H1 (cell line): ENCODE measurements around the gene MARVELD2. TPM values are rescaled to one million over a fixed set of nuclear protein-coding genes. Genes with fewer than 3 reads are reported as not detected.
A peak's percentile ranks its signal among the peaks of the same experiment; 100 is the strongest.

Experiments used
- CTCF ChIA-PET: fragments of 300-600 bp; sonication (Branson Sonifier 250); formaldehyde crosslinking; loops from one replicate; lab custom pipeline; 2021; ENCODE audit not compliant: partially characterized antibody; lab: Charles Lee
- POLR2A ChIA-PET: fragments of 300-600 bp; sonication (Branson Sonifier 250); formaldehyde crosslinking; loops from one replicate; lab custom pipeline; 2021; ENCODE audit warnings: inconsistent platforms; ENCODE audit not compliant: partially characterized antibody; lab: Charles Lee
- DNase-seq, 2 experiments: peaks; one replicate each; pipeline versions ENCODE4 v3.0.0 to v3.0.0-alpha.2; 2010 to 2022; ENCODE audit warnings: low spot score in 2 of 2, low read depth in 1 of 2, mixed read lengths in 1 of 2
- FAIRE-seq: peaks from 2 replicates; lab custom pipeline; 2011; peaks lifted over from hg19 to GRCh38; lab: Jason Lieb, UNC
- H2AFZ ChIP-seq: 2 replicates; pipeline ENCODE4 v1.8.1; 2012; ENCODE audit warnings: low read length, inconsistent platforms
- H2AK5ac ChIP-seq: 2 replicates; pipeline ENCODE4 v1.6.1; 2013; ENCODE audit warnings: low read depth, low read length
- H2BK120ac ChIP-seq: replicated peaks from 2 replicates; pipeline ENCODE3; 2013; ENCODE audit warnings: low read depth, low read length, inconsistent platforms
- H2BK12ac ChIP-seq: 2 replicates; pipeline ENCODE4 v1.6.1; 2013; ENCODE audit warnings: low read depth, low read length
- H2BK15ac ChIP-seq: 2 replicates; pipeline ENCODE4 v1.6.1; 2013; ENCODE audit warnings: low read length
- H2BK20ac ChIP-seq: 2 replicates; pipeline ENCODE4 v1.6.1; 2013; ENCODE audit warnings: low read length
- H2BK5ac ChIP-seq: 2 replicates; pipeline ENCODE4 v1.6.1; 2013; ENCODE audit warnings: low read depth, low read length
- H3K14ac ChIP-seq: 2 replicates; pipeline ENCODE4 v1.6.1; 2013; ENCODE audit warnings: inconsistent platforms; ENCODE audit not compliant: insufficient read length
- H3K18ac ChIP-seq: 2 replicates; pipeline ENCODE4 v1.6.1; 2013; ENCODE audit warnings: low read length; ENCODE audit errors: extremely low read depth
- H3K23ac ChIP-seq: 2 replicates; pipeline ENCODE4 v1.6.1; 2013; ENCODE audit warnings: inconsistent platforms; ENCODE audit not compliant: insufficient read length
- H3K23me2 ChIP-seq: 2 replicates; pipeline ENCODE4 v1.6.1; 2013; ENCODE audit warnings: low read depth, low read length
- H3K27ac ChIP-seq: 2 replicates; pipeline ENCODE4 v1.6.1; 2011; ENCODE audit warnings: low read depth, low read length, inconsistent platforms
- H3K27me3 ChIP-seq, 4 experiments: replicated peaks in 1 of 4; 1 replicate in 1 of 4; 2 replicates in 3 of 4; pipeline versions ENCODE4 v1.6.1 to v1.8.1; 2011 to 2013; ENCODE audit warnings: low read length in 3 of 4, mild to moderate bottlenecking in 3 of 4, inconsistent platforms in 2 of 4, mixed read lengths in 2 of 4, moderate library complexity in 1 of 4; ENCODE audit not compliant: control insufficient read depth in 3 of 4, insufficient read depth in 3 of 4; ENCODE audit errors: extremely low read depth in 1 of 4
- H3K36me3 ChIP-seq, 4 experiments: 2 replicates each; pipeline versions ENCODE4 v1.6.1 to v1.8.1; 2011 to 2013; ENCODE audit warnings: mild to moderate bottlenecking in 4 of 4, low read length in 3 of 4, moderate library complexity in 2 of 4, control low read depth in 1 of 4, inconsistent platforms in 1 of 4; ENCODE audit not compliant: insufficient read depth in 4 of 4, control insufficient read depth in 2 of 4
- H3K4ac ChIP-seq: replicated peaks from 2 replicates; pipeline ENCODE3; 2013; ENCODE audit warnings: low read length, low read depth, mixed read lengths, inconsistent platforms; ENCODE audit not compliant: insufficient read length
- H3K4me1 ChIP-seq, 4 experiments: replicated peaks in 1 of 4; 1 replicate in 1 of 4; 2 replicates in 3 of 4; pipeline versions ENCODE4 v1.6.1 to v1.8.1; 2011 to 2013; ENCODE audit warnings: low read length in 3 of 4, inconsistent platforms in 2 of 4, mixed read lengths in 1 of 4; ENCODE audit not compliant: insufficient read depth in 4 of 4, control insufficient read depth in 3 of 4
- H3K4me2 ChIP-seq, 2 experiments: 2 replicates each; pipeline versions ENCODE4 v1.6.1 to v1.8.1; 2011 to 2013; ENCODE audit warnings: low read depth in 2 of 2, low read length in 2 of 2, control low read depth in 1 of 2, inconsistent platforms in 1 of 2, mild to moderate bottlenecking in 1 of 2; ENCODE audit not compliant: insufficient read depth in 1 of 2
- H3K4me3 ChIP-seq, 4 experiments: fragments of 200-600, 300-600 bp in 1 of 4; sonication (generic), shearing (Covaris generic), sonication (Bioruptor Twin) in 1 of 4; 2 replicates each; pipeline versions ENCODE4 v1.5.1 to v1.8.1; 2011 to 2016; ENCODE audit warnings: low read length in 4 of 4, low read depth in 3 of 4, control low read depth in 2 of 4, inconsistent platforms in 2 of 4, mild to moderate bottlenecking in 2 of 4, mixed read lengths in 1 of 4, moderate library complexity in 1 of 4; ENCODE audit not compliant: insufficient read depth in 2 of 4; ENCODE audit errors: extremely low read depth in 1 of 4
- H3K56ac ChIP-seq: replicated peaks from 2 replicates; pipeline ENCODE3; 2013; ENCODE audit warnings: low read depth, mild to moderate bottlenecking, mixed read lengths, low read length, inconsistent platforms; ENCODE audit not compliant: insufficient read length
- H3K79me1 ChIP-seq: 2 replicates; pipeline ENCODE4 v1.6.1; 2013; ENCODE audit warnings: low read depth, low read length, control low read depth
- H3K79me2 ChIP-seq, 2 experiments: 2 replicates each; pipeline versions ENCODE4 v1.6.1 to v1.8.1; 2012 to 2013; ENCODE audit warnings: low read length in 2 of 2, mild to moderate bottlenecking in 2 of 2, inconsistent platforms in 1 of 2; ENCODE audit not compliant: insufficient read depth in 2 of 2, control insufficient read depth in 1 of 2
- H3K9ac ChIP-seq, 4 experiments: replicated peaks in 1 of 4; 1 replicate in 1 of 4; 2 replicates in 3 of 4; pipeline versions ENCODE4 v1.6.1 to v1.8.1; 2011 to 2013; ENCODE audit warnings: low read depth in 3 of 4, low read length in 3 of 4, control low read depth in 2 of 4, mild to moderate bottlenecking in 2 of 4, moderate library complexity in 2 of 4, inconsistent platforms in 1 of 4; ENCODE audit errors: extremely low read depth in 1 of 4
- H3K9me3 ChIP-seq, 2 experiments: 2 replicates each; pipeline versions ENCODE4 v1.6.1 to v1.8.1; 2012 to 2013; ENCODE audit warnings: mild to moderate bottlenecking in 2 of 2, moderate library complexity in 2 of 2, control low read depth in 1 of 2, inconsistent platforms in 1 of 2, low read depth in 1 of 2, low read length in 1 of 2, mixed read lengths in 1 of 2; ENCODE audit not compliant: insufficient read depth in 2 of 2
- H4K20me1 ChIP-seq, 2 experiments: replicated peaks in 1 of 2; 2 replicates each; pipeline versions ENCODE3 to v1.8.1; 2011 to 2013; ENCODE audit warnings: inconsistent platforms in 2 of 2, low read length in 2 of 2, mild to moderate bottlenecking in 1 of 2; ENCODE audit not compliant: insufficient read depth in 2 of 2, control insufficient read depth in 1 of 2
- H4K5ac ChIP-seq: 2 replicates; pipeline ENCODE4 v1.6.1; 2013; ENCODE audit warnings: low read length, low read depth, mixed read lengths, inconsistent platforms; ENCODE audit not compliant: insufficient read length
- H4K8ac ChIP-seq: 2 replicates; pipeline ENCODE4 v1.8.0; 2013; ENCODE audit warnings: mild to moderate bottlenecking, moderate library complexity, low read length, inconsistent platforms; ENCODE audit not compliant: insufficient read depth; ENCODE audit errors: extremely low read depth
- H4K91ac ChIP-seq: replicated peaks from 2 replicates; pipeline ENCODE3; 2013; ENCODE audit warnings: low read length, mixed read lengths, inconsistent platforms; ENCODE audit not compliant: insufficient read length
- ASH2L ChIP-seq: fragments of 200-600, 300-600 bp; sonication (generic); IDR thresholded peaks from one replicate; pipeline ENCODE4 v1.7.1; 2017; ENCODE audit warnings: low read length
- CREB1 ChIP-seq: IDR thresholded peaks from 2 replicates; pipeline ENCODE4 v1.6.1; 2012; ENCODE audit warnings: inconsistent platforms
- MAFK ChIP-seq: IDR thresholded peaks from 2 replicates; pipeline ENCODE4 v1.6.1; 2012; ENCODE audit warnings: low read depth, mild to moderate bottlenecking, improper control_type of control experiment, low read length
- NANOG ChIP-seq: IDR thresholded peaks from 2 replicates; pipeline ENCODE4 v1.6.1; 2011; ENCODE audit warnings: low read length, low read depth, mild to moderate bottlenecking, inconsistent platforms; ENCODE audit not compliant: insufficient read depth, poor library complexity, severe bottlenecking
- POLR2A ChIP-seq, 2 experiments: IDR thresholded peaks; 1 replicate in 1 of 2; 2 replicates in 1 of 2; pipeline ENCODE4 v1.6.1; 2011; ENCODE audit warnings: low read depth in 2 of 2, low read length in 2 of 2, mild to moderate bottlenecking in 2 of 2; ENCODE audit errors: control extremely low read depth in 1 of 2
- SAP30 ChIP-seq: fragments of 300-600 bp; sonication (generic); IDR thresholded peaks from 2 replicates; pipeline ENCODE4 v1.7.1; 2012; ENCODE audit warnings: low read length, moderate library complexity, mild to moderate bottlenecking, inconsistent platforms; ENCODE audit not compliant: insufficient read depth, insufficient replicate concordance
- SIN3A ChIP-seq, 2 experiments: IDR thresholded peaks in 1 of 2; conservative IDR thresholded peaks in 1 of 2; 2 replicates each; pipeline ENCODE4 v1.6.1; 2011 to 2012; ENCODE audit warnings: low read length in 2 of 2, improper control_type of control experiment in 1 of 2, low read depth in 1 of 2, mild to moderate bottlenecking in 1 of 2
- YY1 ChIP-seq: IDR thresholded peaks from 2 replicates; pipeline ENCODE4 v1.6.1; 2011; ENCODE audit warnings: low read depth, mild to moderate bottlenecking, low read length
- WGBS, 2 experiments: shearing (Covaris generic) in 1 of 2; methylation state at CpG; one replicate each; pipeline versions ENCODE4 v1.1.6 to v1.1.7; 2013 to 2015; ENCODE audit warnings: low lambda C conversion rate in 2 of 2, mixed read lengths in 2 of 2, inconsistent platforms in 1 of 2, low coverage in 1 of 2, missing lambda C conversion rate in 1 of 2; ENCODE audit not compliant: insufficient replicate concordance in 2 of 2, insufficient coverage in 1 of 2, insufficient read length in 1 of 2; ENCODE audit errors: extremely low coverage in 1 of 2, missing lambda C conversion rate in 1 of 2; 5-methylcytosine and 5-hydroxymethylcytosine counted together
- polyA plus RNA-seq, 7 experiments: library from polyadenylated mRNA; depleted of rRNA in 3 of 7; stranded (reverse) in 5 of 7; unstranded in 2 of 7; fragments of >200 nt in 5 of 7; fragments of 200-250 nt in 2 of 7; gene quantifications; 1 replicate in 5 of 7; 2 replicates in 1 of 7; 4 replicates in 1 of 7; pipeline versions ENCODE4 v1.2.1 to v1.2.3, GENCODE V29; 2011 to 2013; ENCODE audit warnings: missing spikeins in 2 of 7, mixed read lengths in 2 of 7
- total RNA-seq: library from RNA; stranded (reverse); fragmentation: NEBNext Ultra II Directional; extraction: Animal tissue kit (Norgen Biotek cat#: 25700); gene quantifications from 2 replicates; pipeline ENCODE4 v1.2.1, GENCODE V29; 2021
- TF ChIP-seq, protein P1 (sequence below): IDR thresholded peaks from 2 replicates; pipeline ENCODE4 v1.6.1; 2011; ENCODE audit warnings: low read depth, mild to moderate bottlenecking, low read length; ENCODE audit not compliant: insufficient read depth

The MARVELD2 gene
- total and polyA plus RNA-seq, 2 of the 8 experiments (the other 6 are each of a cell fraction or from before 2014, with no cell fraction given) = 18.7 to 31.0 TPM

- Histone ChIP-seq H3K27ac (peak overlapping the region; percentile 84), H3K56ac (peak overlapping the region; percentile 34), H3K79me2 (peaks cover 0 to 5% of the 10 kb centered on the region in 2 experiments; a peak in 1 of 4 replicates), H3K4ac (no peak overlapping the region), H3K9ac (peak overlapping the region; percentile 90 to 92 (median 92)), H3K23ac (no peak overlapping the region), H2AFZ (peak overlapping the region; percentile 61), H3K4me3 (peak overlapping the region; percentile 89 to 93 (median 92)), H3K79me1 (no peaks in the 10 kb centered on the region; the same call in 1 of the 2 replicates), H3K4me2 (peak overlapping the region; percentile 77 to 87), H3K9me3 (no peaks in the 10 kb centered on the region), H3K18ac (peak overlapping the region; percentile 93; the same call in 1 of the 2 replicates), H2BK15ac (no peak overlapping the region), H2BK120ac (no peak overlapping the region), H3K27me3 (no peaks in the 10 kb centered on the region), H4K20me1 (peaks cover 0 to 2% of the 10 kb centered on the region in 2 experiments), H4K5ac (peak overlapping the region; percentile 71), H2BK20ac (no peak overlapping the region), H4K91ac (peak overlapping the region; percentile 25), H3K4me1 (no peaks in the 10 kb centered on the region; a peak in 2 of 7 replicates), H2AK5ac (no peak overlapping the region), H2BK5ac (peak overlapping the region; percentile 83), H3K14ac (peak overlapping the region; percentile 87), H3K23me2 (peaks cover 11% of the 10 kb centered on the region), H2BK12ac (peak overlapping the region; percentile 68; the same call in 1 of the 2 replicates), H4K8ac (peak overlapping the region; percentile 96; the same call in 1 of the 2 replicates), H3K36me3 (peaks cover 2 to 17% (median 12%) of the 10 kb centered on the region in 4 experiments; a peak in 5 of 8 replicates)
- TF ChIP-seq SIN3A (conservative IDR thresholded peaks at IDR 0.05 in 1 of 2, IDR thresholded peaks at IDR 0.05 in 1 of 2; ENCODE audit: low read depth in 1 of 2, low read length in 2 of 2) (peak in 1 of 2 experiments; percentile 14; a peak in 1 of 4 replicates), NANOG (no peak), POLR2A (IDR thresholded peaks at IDR 0.05; ENCODE audit: control extremely low read depth in 1 of 2, low read depth in 2 of 2, low read length in 2 of 2) (peak in 1 of 2 experiments; percentile 8; a peak in 1 of 3 replicates), MAFK (no peak), SAP30 (peak; percentile 23), ASH2L (peak; percentile 4), YY1 (peak; percentile 88), CREB1 (no peak)
- TF ChIP-seq, protein P1, sequence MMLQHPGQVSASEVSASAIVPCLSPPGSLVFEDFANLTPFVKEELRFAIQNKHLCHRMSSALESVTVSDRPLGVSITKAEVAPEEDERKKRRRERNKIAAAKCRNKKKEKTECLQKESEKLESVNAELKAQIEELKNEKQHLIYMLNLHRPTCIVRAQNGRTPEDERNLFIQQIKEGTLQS = no peak
- ChIA-PET POLR2A (interaction anchor here (0.8 to 1.5 kb wide), 4 partner anchors 14 to 226 kb away, joined by 3 to 8 read pairs (median 4); partner anchors contain the start of genes CENPH and RAD17), CTCF (no interaction called here)
- no peak for FAIRE-seq
- 2% methylated on average over 18 of the region's 18 CpGs; no CpG with 5 or more reads in 1 of the 2 experiments for WGBS, 2 experiments
- DNase-seq = no peak
Observed at GRCh38 chr5:69415584-69415958, 655 bp downstream of the MARVELD2 start.
